Mesendoderm (in vitro differentiated cells): ENCODE measurements around the gene IRX4.

Experiments
- DNase-seq: peaks from one replicate; pipeline ENCODE4 v3.0.0; 2013
- H2AK5ac ChIP-seq: 2 replicates; pipeline ENCODE4 v1.6.1; 2013; ENCODE audit warnings: low read length, inconsistent platforms
- H2BK120ac ChIP-seq: 2 replicates; pipeline ENCODE4 v1.6.1; 2013; ENCODE audit warnings: low read depth, mild to moderate bottlenecking, low read length, moderate library complexity, mixed read lengths
- H2BK15ac ChIP-seq: replicated peaks from 2 replicates; pipeline ENCODE4 v1.6.1; 2013; ENCODE audit warnings: low read depth, mild to moderate bottlenecking, moderate library complexity
- H2BK5ac ChIP-seq: 2 replicates; pipeline ENCODE4 v1.6.1; 2013; ENCODE audit warnings: low read length, inconsistent platforms
- H3K18ac ChIP-seq: 2 replicates; pipeline ENCODE4 v1.6.1; 2013; ENCODE audit warnings: mild to moderate bottlenecking, low read length, mixed read lengths
- H3K23ac ChIP-seq: one replicate; pipeline ENCODE4 v1.6.1; 2013; ENCODE audit warnings: low read length
- H3K27ac ChIP-seq: 2 replicates; pipeline ENCODE4 v1.5.1; 2013; ENCODE audit warnings: low read depth, mild to moderate bottlenecking, inconsistent platforms, low read length, moderate library complexity
- H3K27me3 ChIP-seq: 2 replicates; pipeline ENCODE4 v1.6.1; 2013; ENCODE audit warnings: low read length, control low read depth, mild to moderate bottlenecking, inconsistent platforms; ENCODE audit not compliant: insufficient read depth, poor library complexity
- H3K36me3 ChIP-seq: 2 replicates; pipeline ENCODE4 v1.6.1; 2013; ENCODE audit warnings: low read length, inconsistent platforms; ENCODE audit not compliant: control insufficient read depth, insufficient read depth
- H3K4ac ChIP-seq: one replicate; pipeline ENCODE4 v1.6.1; 2013; ENCODE audit warnings: low read depth, mild to moderate bottlenecking, low read length, moderate library complexity
- H3K4me1 ChIP-seq: 2 replicates; pipeline ENCODE4 v1.6.1; 2013; ENCODE audit warnings: low read depth, low read length, inconsistent platforms; ENCODE audit not compliant: control insufficient read depth
- H3K4me2 ChIP-seq: 2 replicates; pipeline ENCODE4 v1.6.1; 2013; ENCODE audit warnings: low read length
- H3K4me3 ChIP-seq: 2 replicates; pipeline ENCODE4 v1.5.1; 2013; ENCODE audit warnings: mild to moderate bottlenecking, low read length
- H3K56ac ChIP-seq: one replicate; pipeline ENCODE4 v1.6.1; 2013; ENCODE audit warnings: low read length
- H3K79me1 ChIP-seq: 2 replicates; pipeline ENCODE4 v1.6.1; 2013; ENCODE audit warnings: low read length, inconsistent platforms
- H3K79me2 ChIP-seq: 2 replicates; pipeline ENCODE4 v1.6.1; 2013; ENCODE audit warnings: mild to moderate bottlenecking, low read length; ENCODE audit not compliant: control insufficient read depth, insufficient read depth
- H3K9ac ChIP-seq: 2 replicates; pipeline ENCODE4 v1.6.1; 2013; ENCODE audit warnings: low read length, inconsistent platforms
- H4K5ac ChIP-seq: one replicate; pipeline ENCODE4 v1.6.1; 2013; ENCODE audit warnings: low read length
- H4K8ac ChIP-seq: one replicate; pipeline ENCODE4 v1.6.1; 2013; ENCODE audit warnings: low read depth, mild to moderate bottlenecking, control low read depth, low read length, moderate library complexity
- WGBS: extraction: QIAGEN DNeasy Blood & Tissue Kit; methylation state at CpG from one replicate; pipeline ENCODE4 v1.1.7; 2013; ENCODE audit warnings: low lambda C conversion rate, missing lambda C conversion rate; ENCODE audit not compliant: insufficient coverage; ENCODE audit errors: extremely low coverage; 5-methylcytosine and 5-hydroxymethylcytosine counted together

Gene IRX4

GRCh38 chr5:1865948-1866347 is 16.8 kb downstream of the IRX4 start:
- no peak overlapping the region for H2BK15ac ChIP-seq
- no peak for DNase-seq
- no peak overlapping the region for H3K9ac ChIP-seq
- H3K18ac ChIP-seq, result no peak overlapping the region
- no peak overlapping the region for H3K4ac ChIP-seq
- no peaks in the 10 kb centered on the region for H3K4me1 ChIP-seq
- H3K23ac ChIP-seq, result no peak overlapping the region
- no peak overlapping the region for H4K8ac ChIP-seq
- no peak overlapping the region for H3K4me3 ChIP-seq
- H2AK5ac ChIP-seq, result no peak overlapping the region
- H3K36me3 ChIP-seq, result no peaks in the 10 kb centered on the region
- H3K27ac ChIP-seq, result no peak overlapping the region
- no peak overlapping the region for H4K5ac ChIP-seq
- H2BK120ac ChIP-seq, result no peak overlapping the region
- no peak overlapping the region for H3K56ac ChIP-seq
- no peaks in the 10 kb centered on the region for H3K79me2 ChIP-seq
- WGBS, result no CpG with 5 or more reads among the region's 14 CpGs
- H3K79me1 ChIP-seq, result no peaks in the 10 kb centered on the region
- no peak overlapping the region for H2BK5ac ChIP-seq
- H3K4me2 ChIP-seq, result no peak overlapping the region
- peaks cover 1% of the 10 kb centered on the region for H3K27me3 ChIP-seq

GRCh38 chr5:1865486-1865885 is 17.2 kb downstream of the IRX4 start:
- Histone ChIP-seq H4K5ac (no peak overlapping the region), H3K27ac (no peak overlapping the region), H2BK15ac (no peak overlapping the region), H3K18ac (no peak overlapping the region), H3K4ac (no peak overlapping the region), H3K4me3 (no peak overlapping the region), H2BK5ac (no peak overlapping the region), H3K4me2 (no peak overlapping the region), H2AK5ac (no peak overlapping the region), H3K9ac (no peak overlapping the region), H3K23ac (no peak overlapping the region), H3K79me2 (no peaks in the 10 kb centered on the region), H3K36me3 (no peaks in the 10 kb centered on the region), H3K4me1 (no peaks in the 10 kb centered on the region), H2BK120ac (no peak overlapping the region), H3K27me3 (peaks cover 1% of the 10 kb centered on the region), H4K8ac (no peak overlapping the region), H3K56ac (no peak overlapping the region), H3K79me1 (no peaks in the 10 kb centered on the region)
- DNase-seq, result no peak
- no CpG with 5 or more reads among the region's 14 CpGs for WGBS

- H2BK15ac ChIP-seq, result no peak overlapping the region
- H3K27me3 ChIP-seq, result peaks cover 1% of the 10 kb centered on the region
- no peak overlapping the region for H3K56ac ChIP-seq
- H3K36me3 ChIP-seq, result no peaks in the 10 kb centered on the region
- no peaks in the 10 kb centered on the region for H3K79me2 ChIP-seq
- no peak overlapping the region for H3K23ac ChIP-seq
- DNase-seq, result no peak
- no peaks in the 10 kb centered on the region for H3K79me1 ChIP-seq
- H3K4me3 ChIP-seq, result no peak overlapping the region
- no CpG with 5 or more reads among the region's 16 CpGs for WGBS
- H2BK120ac ChIP-seq, result no peak overlapping the region
- no peaks in the 10 kb centered on the region for H3K4me1 ChIP-seq
- no peak overlapping the region for H3K18ac ChIP-seq
- no peak overlapping the region for H3K4me2 ChIP-seq
- no peak overlapping the region for H3K9ac ChIP-seq
- H2AK5ac ChIP-seq, result no peak overlapping the region
- H4K8ac ChIP-seq, result no peak overlapping the region
- no peak overlapping the region for H2BK5ac ChIP-seq
- H3K27ac ChIP-seq, result no peak overlapping the region
- H4K5ac ChIP-seq, result no peak overlapping the region
- no peak overlapping the region for H3K4ac ChIP-seq
Observed at GRCh38 chr5:1864896-1865440, 17.8 kb downstream of the IRX4 start.

- H3K27ac ChIP-seq, result no peak overlapping the region
- H3K27me3 ChIP-seq, result no peaks in the 10 kb centered on the region
- no peaks in the 10 kb centered on the region for H3K79me2 ChIP-seq
- H2AK5ac ChIP-seq, result no peak overlapping the region
- no peak overlapping the region for H2BK15ac ChIP-seq
- H3K4me3 ChIP-seq, result no peak overlapping the region
- H2BK5ac ChIP-seq, result no peak overlapping the region
- no CpG with 5 or more reads among the region's 7 CpGs for WGBS
- no peak overlapping the region for H4K8ac ChIP-seq
- no peak overlapping the region for H3K23ac ChIP-seq
- H2BK120ac ChIP-seq, result no peak overlapping the region
- no peak overlapping the region for H3K4ac ChIP-seq
- H3K9ac ChIP-seq, result no peak overlapping the region
- no peaks in the 10 kb centered on the region for H3K79me1 ChIP-seq
- no peaks in the 10 kb centered on the region for H3K36me3 ChIP-seq
- no peak overlapping the region for H3K4me2 ChIP-seq
- DNase-seq, result no peak
- no peak overlapping the region for H3K56ac ChIP-seq
- H4K5ac ChIP-seq, result no peak overlapping the region
- no peak overlapping the region for H3K18ac ChIP-seq
- no peaks in the 10 kb centered on the region for H3K4me1 ChIP-seq
Observed at GRCh38 chr5:1860949-1861348, 21.8 kb downstream of the IRX4 start.

- Histone ChIP-seq H3K56ac (no peak overlapping the region), H3K9ac (no peak overlapping the region), H3K27ac (no peak overlapping the region), H3K23ac (no peak overlapping the region), H3K18ac (no peak overlapping the region), H2BK5ac (no peak overlapping the region), H3K4ac (no peak overlapping the region), H2BK15ac (no peak overlapping the region), H3K79me2 (no peaks in the 10 kb centered on the region), H2BK120ac (no peak overlapping the region), H3K4me3 (no peak overlapping the region), H3K4me2 (no peak overlapping the region), H4K5ac (no peak overlapping the region), H4K8ac (no peak overlapping the region), H3K36me3 (no peaks in the 10 kb centered on the region), H3K4me1 (no peaks in the 10 kb centered on the region), H2AK5ac (no peak overlapping the region), H3K79me1 (no peaks in the 10 kb centered on the region), H3K27me3 (no peaks in the 10 kb centered on the region)
- DNase-seq, result no peak
- WGBS, result no CpG with 5 or more reads among the region's 22 CpGs
Observed at GRCh38 chr5:1860021-1860610, 22.6 kb downstream of the IRX4 start.

GRCh38 chr5:1859099-1859498 is 23.6 kb downstream of the IRX4 start:
- H3K4ac ChIP-seq, result no peak overlapping the region

More at GRCh38 chr5:1859099-1859498, 23.6 kb downstream of the IRX4 start:
- Histone ChIP-seq H3K9ac (no peak overlapping the region), H3K4me2 (no peak overlapping the region), H4K8ac (no peak overlapping the region), H3K4me3 (no peak overlapping the region), H3K23ac (no peak overlapping the region), H2AK5ac (no peak overlapping the region), H2BK5ac (no peak overlapping the region), H3K27ac (no peak overlapping the region), H3K27me3 (no peaks in the 10 kb centered on the region), H3K4me1 (no peaks in the 10 kb centered on the region), H3K79me1 (no peaks in the 10 kb centered on the region), H3K18ac (no peak overlapping the region), H3K79me2 (no peaks in the 10 kb centered on the region), H2BK120ac (no peak overlapping the region), H3K56ac (no peak overlapping the region), H2BK15ac (no peak overlapping the region), H3K36me3 (no peaks in the 10 kb centered on the region), H4K5ac (no peak overlapping the region)
- WGBS, result no CpG with 5 or more reads among the region's 10 CpGs
- no peak for DNase-seq
